ENCODE data around the gene POLR3B. TPM values are rescaled to one million over a fixed set of nuclear protein-coding genes. Genes with fewer than 3 reads are reported as not detected.

The POLR3B gene
- total and polyA plus RNA-seq, 3 donors from 2014 or later: 9.1 to 15.3 (median 13.0) TPM

GRCh38 chr12:106508966-106509365, 151.4 kb downstream of the POLR3B start:
- Histone ChIP-seq H3K4me1 (no peaks in the 10 kb centered on the region), H3K27me3 (no peaks in the 10 kb centered on the region), H3K27ac (no peak overlapping the region), H3K4me3 (no peak overlapping the region), H3K9me3 (no peaks in the 10 kb centered on the region), H3K36me3 (ENCODE audit: low read depth, missing control alignments) (no peaks in the 10 kb centered on the region)
- WGBS, 2 donors: 89 to 93% methylated on average over 2 of the region's 2 CpGs
- intact Hi-C loops (cut with DNase I; ENCODE audit: low total_unique reads): no loop called here
- TF ChIP-seq CTCF (IDR thresholded peaks at IDR 0.05) (no peak), POLR2A (IDR thresholded peaks at IDR 0.05) (no peak)
- DNase-seq: no peak

DNA sequence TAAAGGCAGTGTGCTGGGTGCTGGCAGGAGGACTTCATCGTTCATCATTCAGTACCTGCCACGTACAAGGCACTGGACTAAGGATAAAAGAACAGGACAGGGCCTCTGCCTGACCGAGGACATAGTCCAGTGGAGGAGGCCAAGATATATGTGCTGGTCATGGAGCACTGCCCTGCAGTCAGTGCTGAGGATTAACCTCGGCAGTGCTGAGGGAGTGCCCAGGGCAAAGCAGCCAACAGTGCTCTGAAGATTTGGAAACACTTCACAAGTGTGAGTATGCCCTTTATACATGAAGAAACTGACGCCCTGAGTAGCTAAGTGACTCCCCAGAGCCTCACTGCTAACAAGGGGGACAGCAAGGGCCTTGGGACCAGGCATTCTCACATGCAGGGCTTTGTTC, 153.8 kb downstream of the POLR3B start:
- Histone ChIP-seq H3K4me3 (no peak overlapping the region), H3K27ac (no peak overlapping the region), H3K27me3 (no peaks in the 10 kb centered on the region), H3K9me3 (no peaks in the 10 kb centered on the region), H3K36me3 (ENCODE audit: low read depth, missing control alignments) (no peaks in the 10 kb centered on the region), H3K4me1 (no peaks in the 10 kb centered on the region)
- no peak for TF ChIP-seq POLR2A (IDR thresholded peaks at IDR 0.05)
- TF ChIP-seq CTCF (IDR thresholded peaks at IDR 0.05): no peak
- intact Hi-C loops (cut with DNase I; ENCODE audit: low total_unique reads): no loop called here
- 50 to 51% methylated on average over 3 to 5 of the region's 5 CpGs for WGBS, 2 donors
- DNase-seq: no peak

GRCh38 chr12:106517314-106517713, 159.8 kb downstream of the POLR3B start:
- H3K4me3 ChIP-seq: no peak overlapping the region
- no peaks in the 10 kb centered on the region for H3K36me3 ChIP-seq (ENCODE audit: low read depth, missing control alignments)
- no peak for TF ChIP-seq POLR2A (IDR thresholded peaks at IDR 0.05)
- H3K27me3 ChIP-seq: no peaks in the 10 kb centered on the region
- 75 to 97% methylated on average over 1 of the region's 1 CpG for WGBS, 2 donors
- H3K4me1 ChIP-seq: no peaks in the 10 kb centered on the region
- H3K9me3 ChIP-seq: no peaks in the 10 kb centered on the region
- H3K27ac ChIP-seq: no peak overlapping the region
- DNase-seq: no peak
- intact Hi-C loops (cut with DNase I; ENCODE audit: low total_unique reads): no loop called here

- H3K9me3 ChIP-seq: no peaks in the 10 kb centered on the region
- H3K36me3 ChIP-seq (ENCODE audit: low read depth, missing control alignments): no peaks in the 10 kb centered on the region
- DNase-seq: no peak
- H3K4me1 ChIP-seq: no peaks in the 10 kb centered on the region
- no peak overlapping the region for H3K27ac ChIP-seq
- intact Hi-C loops (cut with DNase I; ENCODE audit: low total_unique reads): no loop called here
- no peaks in the 10 kb centered on the region for H3K27me3 ChIP-seq
- WGBS, 2 donors: 64 to 72% methylated on average over 9 of the region's 9 CpGs
- TF ChIP-seq POLR2A (IDR thresholded peaks at IDR 0.05) (no peak), CTCF (IDR thresholded peaks at IDR 0.05) (no peak)
- H3K4me3 ChIP-seq: no peak overlapping the region
Observed at GRCh38 chr12:106519607-106520021, 162.1 kb downstream of the POLR3B start.

GRCh38 chr12:106521901-106522300, 164.4 kb downstream of the POLR3B start:
- H3K9me3 ChIP-seq: no peaks in the 10 kb centered on the region
- 92 to 94% methylated on average over 4 of the region's 4 CpGs for WGBS, 2 donors
- H3K4me1 ChIP-seq: no peaks in the 10 kb centered on the region
- DNase-seq: no peak
- intact Hi-C loops (cut with DNase I; ENCODE audit: low total_unique reads): no loop called here
- H3K27ac ChIP-seq: no peak overlapping the region
- H3K27me3 ChIP-seq: no peaks in the 10 kb centered on the region
- TF ChIP-seq CTCF (IDR thresholded peaks at IDR 0.05): no peak
- no peak for TF ChIP-seq POLR2A (IDR thresholded peaks at IDR 0.05)
- no peak overlapping the region for H3K4me3 ChIP-seq
- H3K36me3 ChIP-seq (ENCODE audit: low read depth, missing control alignments): no peaks in the 10 kb centered on the region

Measured in testis (tissue), 3 donors.